CD4-positive, alpha-beta T cell treated with Interleukin-6 at 100 ng/mL for 8 hours (primary cell): ENCODE measurements around the gene TXLNG.

Experiments used
- DNase-seq: peaks from one replicate; pipeline ENCODE4 v3.0.0-alpha.2; 2020; ENCODE audit warnings: mixed read lengths, low spot score

Gene TXLNG

DNA sequence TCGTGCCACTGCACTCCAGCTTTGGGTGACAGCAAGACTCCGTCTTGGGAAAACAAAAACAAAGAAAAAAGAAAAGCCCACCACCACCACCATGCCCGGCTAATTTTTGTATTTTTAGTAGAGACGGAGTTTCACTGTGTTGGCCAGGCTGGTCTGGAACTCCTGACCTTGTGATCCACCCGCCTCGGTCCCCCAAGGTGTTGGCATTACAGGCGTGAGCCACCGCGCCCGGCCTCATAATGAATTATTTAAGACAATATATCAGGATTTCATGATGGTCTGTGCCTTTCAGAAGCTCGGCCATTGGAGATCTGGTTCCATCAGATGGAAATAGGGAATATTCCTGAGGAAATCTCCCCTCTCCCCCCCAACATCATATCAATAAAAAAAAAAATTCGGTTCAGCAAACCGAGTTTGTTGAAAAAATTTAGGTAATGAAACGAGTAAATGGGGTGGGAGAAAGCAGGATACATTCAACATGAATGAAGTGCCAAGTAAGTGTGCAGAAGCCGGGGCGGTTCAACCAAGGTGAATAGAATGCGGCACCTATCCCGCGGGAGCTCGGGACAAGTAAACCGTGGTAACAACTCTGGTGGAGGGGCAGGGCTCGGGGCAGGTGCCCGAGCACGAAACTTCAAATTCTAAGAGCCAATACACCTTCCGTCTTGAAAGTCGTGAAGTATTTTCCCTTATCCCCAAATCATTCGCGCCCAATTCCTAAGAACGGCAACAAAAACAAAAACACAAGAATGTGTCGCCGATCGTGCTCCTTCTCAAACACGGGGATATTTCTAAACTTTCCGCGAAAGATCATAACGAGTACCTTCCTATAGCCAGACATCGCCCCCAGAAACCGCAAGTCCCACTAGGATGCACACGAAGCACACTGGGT is 773 bp upstream of the TXLNG start:
- DNase-seq, result no peak

DNA sequence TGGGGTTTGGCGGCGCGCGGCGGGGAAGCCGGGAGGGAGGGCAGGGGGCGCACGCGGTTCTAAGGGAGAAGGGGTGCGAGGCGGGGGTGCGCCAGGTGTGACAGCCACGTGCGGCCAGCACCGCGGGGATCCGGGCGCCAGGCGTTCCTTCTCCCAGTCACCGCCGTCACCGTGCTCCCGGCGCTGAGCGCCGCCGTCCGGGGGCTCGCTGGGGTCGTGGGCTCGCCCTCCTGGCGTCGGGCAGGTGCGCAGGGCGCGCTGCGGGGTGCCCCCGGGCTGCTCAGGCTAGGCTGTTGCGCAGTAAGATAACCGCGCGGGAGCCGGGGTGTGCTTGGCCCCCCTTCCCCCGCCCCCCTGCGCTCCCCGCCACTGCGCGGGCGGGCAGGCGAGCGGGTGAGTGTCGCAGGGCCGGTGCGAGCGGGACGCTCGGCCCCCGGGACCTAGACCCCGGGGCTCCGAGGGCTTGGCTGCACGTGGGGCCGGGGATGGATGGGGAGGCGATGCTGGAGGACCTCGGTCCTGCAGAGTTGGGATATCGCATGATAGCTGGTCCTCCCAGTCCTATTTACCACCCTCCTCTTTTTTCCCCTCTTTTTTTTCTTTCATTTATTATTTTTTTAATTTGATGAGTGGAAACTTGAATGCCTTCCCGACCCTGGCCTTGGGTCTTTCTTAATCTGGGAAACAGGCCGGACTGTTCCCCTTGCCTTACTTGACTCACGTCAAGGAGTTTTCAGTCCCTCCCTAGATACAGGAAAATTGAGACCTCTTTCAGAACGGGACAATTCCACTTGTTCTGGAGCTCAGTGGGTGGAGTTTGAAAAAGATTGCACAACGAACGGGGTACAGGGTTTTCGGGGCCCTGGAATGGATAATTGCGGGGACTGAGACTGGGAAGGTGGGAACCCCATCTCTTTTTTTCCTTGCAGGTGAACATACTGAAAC is 797 bp downstream of the TXLNG start:
- peak; percentile 20 for DNase-seq

DNA sequence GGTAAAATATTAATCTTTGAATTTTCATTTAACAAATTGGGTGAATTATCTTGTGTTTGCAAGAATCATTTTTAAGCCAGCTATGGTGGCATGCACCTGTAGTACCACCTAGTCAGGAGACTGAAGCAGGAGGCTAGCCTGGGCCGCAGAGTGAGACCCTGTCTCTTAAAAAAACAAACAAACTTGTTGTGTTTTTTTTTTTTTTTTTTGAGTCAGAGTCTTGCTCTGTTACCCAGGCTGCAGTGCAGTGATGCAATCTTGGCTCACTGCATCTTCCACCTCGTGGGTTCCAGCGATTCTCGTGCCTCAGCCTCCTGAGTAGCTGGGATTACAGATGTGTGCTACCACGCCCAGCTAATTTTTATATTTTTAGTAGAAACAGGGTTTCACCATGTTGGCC is 2.2 kb downstream of the TXLNG start:
- DNase-seq, result no peak

GRCh38 chrX:16796298-16796697 is 10.0 kb downstream of the TXLNG start:
- DNase-seq, result no peak

DNA sequence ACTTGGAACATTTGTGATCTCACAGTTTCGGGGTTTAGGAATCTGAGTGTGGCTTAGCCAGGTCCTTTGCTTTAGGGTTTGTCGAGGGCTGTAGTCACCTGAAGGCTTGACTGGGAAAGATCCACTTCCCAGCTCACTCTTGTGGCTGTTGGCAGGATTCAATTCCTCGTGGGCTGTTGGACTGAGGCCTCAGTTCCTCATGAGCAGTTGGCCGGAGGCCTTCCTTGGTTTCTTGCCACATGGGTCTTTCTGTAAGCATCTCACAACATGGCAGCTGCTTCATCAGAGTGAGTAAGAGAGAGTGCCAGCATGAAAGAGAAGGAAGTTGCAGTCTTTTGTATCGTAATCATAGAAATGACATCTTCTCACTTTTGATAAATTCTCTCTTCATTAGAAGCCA is 11.1 kb downstream of the TXLNG start:
- no peak for DNase-seq

DNA sequence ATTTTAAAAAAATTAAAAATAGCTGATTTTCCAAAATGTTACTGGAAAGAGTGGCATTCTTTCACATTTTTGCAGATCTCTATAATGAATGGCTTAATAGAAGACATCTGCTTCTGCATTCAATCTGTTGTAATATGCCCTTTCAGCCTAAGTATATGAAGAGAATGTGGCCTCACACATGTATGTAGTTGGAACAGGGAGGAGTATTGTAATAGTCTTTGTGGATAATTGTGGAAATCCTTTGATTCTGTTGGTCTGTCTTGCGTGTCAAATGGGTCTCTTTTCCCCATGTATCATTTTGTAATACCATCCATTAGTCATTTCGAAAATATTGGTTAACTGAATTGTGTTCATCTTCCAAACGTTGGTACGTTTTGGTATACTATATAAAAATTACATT is 11.6 kb downstream of the TXLNG start:
- DNase-seq, result no peak

DNA sequence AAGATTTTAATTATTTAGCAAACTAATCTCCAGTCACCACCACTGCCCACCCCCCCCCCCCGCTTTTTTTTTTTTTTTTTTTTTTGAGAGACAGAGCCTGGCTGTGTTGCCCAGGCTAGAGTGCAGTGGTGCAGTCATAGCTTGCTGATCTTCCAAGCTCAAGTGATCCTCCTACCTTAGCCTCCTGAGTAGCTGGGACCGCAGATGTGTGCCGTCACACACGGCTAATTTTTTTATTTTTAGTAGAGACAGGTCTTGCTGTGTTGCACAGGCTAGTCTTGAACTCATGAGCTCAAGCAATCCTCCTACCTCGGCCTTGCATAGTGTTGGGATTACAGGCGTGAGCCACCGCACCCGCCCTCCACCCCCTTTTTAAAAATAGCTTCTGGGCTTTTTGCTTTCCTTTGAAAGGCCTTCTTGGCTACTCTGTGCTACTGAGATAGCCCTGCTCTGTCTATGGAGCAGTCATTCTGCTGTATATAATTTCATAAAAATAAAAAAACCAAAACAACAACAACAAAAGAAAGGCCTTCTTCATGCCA is 18.7 kb downstream of the TXLNG start:
- DNase-seq, result no peak

GRCh38 chrX:16807548-16807947 is 21.3 kb downstream of the TXLNG start:
- no peak for DNase-seq

DNA sequence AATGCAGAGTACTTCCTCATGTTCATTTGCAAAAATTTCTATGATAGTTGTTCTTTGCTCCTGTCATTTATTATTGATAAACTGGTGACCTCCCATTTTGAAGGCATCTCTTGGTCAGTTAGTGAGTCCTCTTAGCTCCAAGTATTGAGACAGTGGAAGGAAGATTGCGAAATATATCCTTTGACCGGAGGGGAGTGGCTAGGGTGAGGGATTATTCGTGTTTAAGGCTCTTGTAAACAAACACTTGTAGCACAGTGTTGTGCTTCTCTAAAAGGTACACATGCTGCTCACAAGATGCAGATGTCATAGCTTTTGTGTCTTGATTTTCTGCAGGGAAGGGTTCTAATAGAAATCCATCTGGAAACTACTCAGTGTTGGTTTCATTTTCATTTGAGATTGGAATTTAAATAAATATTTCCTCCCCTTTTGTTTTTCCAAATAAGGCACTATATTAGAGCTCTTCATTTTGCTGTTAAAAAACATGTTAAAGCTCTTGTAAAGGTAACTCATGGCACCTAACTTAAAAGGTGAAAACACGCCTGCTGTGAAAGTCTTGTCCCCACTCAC is 21.8 kb downstream of the TXLNG start:
- no peak for DNase-seq

DNA sequence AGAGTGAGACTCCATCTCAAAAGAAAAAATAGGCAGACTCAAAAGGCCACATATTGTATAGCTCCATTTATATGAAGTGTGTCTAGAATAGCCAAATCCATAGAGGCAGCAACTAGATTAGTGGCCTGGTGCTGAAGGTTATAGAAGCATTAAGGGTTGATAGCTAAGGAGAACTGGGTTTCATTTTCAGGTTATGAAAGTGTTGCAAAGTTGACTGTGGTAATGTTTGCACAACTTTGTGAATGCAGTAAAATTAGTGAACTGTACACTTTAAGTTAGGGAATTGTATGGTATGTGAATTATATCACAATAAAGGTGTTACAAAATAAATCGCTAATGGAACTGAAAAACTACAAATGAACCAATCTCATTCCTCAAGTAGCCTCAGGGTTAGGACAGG is 28.3 kb downstream of the TXLNG start:
- no peak for DNase-seq

- DNase-seq, result no peak
Measured at GRCh38 chrX:16819634-16820033, 33.4 kb downstream of the TXLNG start.

DNA sequence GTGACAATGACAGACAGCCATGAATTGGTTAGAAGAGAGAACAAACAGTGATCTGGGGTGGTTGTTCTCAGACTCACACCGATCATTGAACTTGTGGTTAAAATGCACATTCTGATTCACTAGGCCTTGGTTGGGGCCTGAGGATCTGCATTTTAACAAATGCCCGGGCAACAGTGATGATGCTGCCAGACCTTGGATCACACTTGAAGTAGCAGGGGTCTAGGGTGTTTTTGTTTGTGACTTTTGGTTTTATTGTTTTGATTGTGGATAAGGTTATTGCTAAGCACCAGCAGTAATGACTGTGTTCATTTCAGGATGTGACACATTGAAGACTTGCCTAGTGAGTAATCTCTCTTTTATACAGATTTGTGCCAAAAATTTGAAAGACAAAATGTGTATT is 36.5 kb downstream of the TXLNG start:
- DNase-seq, result no peak

DNA sequence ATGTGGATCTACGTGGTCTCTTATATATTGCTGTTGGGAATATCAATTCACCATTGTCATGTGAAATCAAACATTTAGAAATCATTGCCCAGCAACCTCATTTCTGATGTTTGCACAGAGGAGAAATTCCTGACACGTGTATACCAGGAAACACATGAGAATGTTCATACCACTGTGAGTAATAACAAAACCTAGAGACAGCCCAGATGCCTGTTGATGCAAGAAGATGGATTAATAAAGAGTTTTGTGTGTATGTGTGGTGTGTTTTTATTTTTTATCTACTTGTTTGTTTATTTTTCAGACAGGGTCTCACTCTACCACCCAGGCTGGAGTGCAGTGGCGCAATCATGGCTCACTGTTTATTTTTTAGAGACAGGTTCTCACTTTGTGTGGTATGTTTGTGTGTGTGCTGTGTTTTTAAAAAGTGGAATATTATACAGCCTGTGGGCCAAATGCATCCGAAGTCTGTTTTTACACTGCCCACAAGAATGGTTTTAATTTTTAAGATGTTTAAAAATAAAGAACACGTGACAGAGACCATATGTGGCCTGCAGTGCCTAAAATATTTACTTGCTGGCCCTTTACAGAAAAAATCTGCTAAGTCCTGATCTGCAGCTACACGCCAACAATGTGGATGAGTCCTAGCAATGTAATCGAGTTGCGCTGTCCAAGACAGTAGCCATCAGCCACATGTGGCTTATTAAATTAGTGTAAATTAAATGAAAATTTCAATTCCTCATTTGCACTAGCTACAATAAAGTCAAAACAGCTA is 39.2 kb downstream of the TXLNG start:
- DNase-seq, result no peak

DNA sequence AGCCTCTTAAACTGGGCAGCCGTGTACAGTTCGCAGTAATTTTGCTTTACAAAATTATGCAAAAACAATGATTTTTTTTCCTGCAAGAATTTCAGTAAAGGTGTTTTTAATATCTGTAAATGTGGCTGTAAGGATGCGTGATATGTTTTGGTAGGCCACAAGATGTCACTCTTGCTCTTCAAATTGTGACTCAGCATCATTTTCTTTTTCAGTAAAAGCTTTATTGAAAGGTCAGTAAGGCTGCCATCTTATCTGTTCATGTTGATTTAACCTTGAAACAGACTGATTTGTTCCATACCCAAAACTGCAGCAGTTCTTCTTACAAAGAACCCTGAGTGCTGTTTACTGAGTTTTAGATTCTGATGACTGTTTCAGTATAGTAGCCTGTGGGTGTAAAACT is 39.9 kb downstream of the TXLNG start:
- DNase-seq, result peak; percentile 6

DNA sequence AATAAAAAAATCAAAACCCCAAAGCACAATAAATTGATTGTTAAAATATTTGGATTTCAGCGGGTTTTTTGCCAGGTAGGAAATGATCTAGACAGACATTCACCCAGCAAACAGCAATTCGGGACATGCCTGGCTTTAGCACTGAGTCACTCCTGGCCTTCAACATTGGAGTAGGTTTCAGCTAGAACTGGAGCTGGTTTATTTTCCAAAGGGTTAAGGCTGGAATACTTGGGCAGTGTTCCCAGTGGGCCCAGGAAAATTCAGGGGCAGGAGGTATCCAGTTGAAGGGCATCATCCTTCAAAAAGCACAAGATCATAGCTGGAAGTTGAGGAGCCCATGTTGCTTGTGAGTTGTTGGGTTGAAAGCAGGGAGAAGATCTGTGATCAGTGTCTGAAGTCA is 41.0 kb downstream of the TXLNG start:
- no peak for DNase-seq

DNA sequence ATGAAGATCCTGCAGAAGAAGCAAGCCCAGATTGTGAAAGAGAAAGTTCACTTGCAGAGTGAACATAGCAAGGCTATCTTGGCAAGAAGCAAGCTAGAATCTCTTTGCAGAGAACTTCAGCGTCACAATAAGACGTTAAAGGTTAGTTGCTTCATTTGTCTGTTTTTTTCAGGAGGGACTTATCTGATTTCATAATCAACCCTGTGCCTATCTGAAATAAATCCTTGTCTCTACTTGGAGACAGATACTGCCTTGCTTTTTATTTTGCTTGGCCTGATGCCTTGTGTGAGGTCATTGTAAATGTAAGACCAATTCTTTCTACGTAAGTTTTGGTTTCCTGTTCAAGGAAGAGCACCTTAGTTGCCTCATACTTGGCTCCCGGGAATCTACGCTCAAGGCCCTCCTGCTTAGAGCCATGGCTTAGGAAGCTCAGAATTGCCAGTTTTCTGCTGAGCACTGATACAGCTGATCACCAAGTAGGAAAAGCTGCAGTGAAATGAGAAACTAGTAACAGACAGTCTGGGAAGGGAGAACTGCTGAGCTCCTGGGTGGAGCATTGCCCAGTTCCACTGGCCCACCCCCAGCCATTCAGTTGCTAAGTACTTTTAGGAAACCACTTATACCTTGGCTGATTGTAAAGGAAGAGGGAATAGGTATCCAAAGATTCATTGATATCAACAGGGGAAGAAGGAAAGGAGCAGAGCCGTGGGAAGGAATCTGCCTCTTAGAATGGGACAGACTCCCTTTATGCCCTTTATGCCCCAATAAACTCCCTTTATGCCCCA is 42.0 kb downstream of the TXLNG start:
- DNase-seq, result no peak

DNA sequence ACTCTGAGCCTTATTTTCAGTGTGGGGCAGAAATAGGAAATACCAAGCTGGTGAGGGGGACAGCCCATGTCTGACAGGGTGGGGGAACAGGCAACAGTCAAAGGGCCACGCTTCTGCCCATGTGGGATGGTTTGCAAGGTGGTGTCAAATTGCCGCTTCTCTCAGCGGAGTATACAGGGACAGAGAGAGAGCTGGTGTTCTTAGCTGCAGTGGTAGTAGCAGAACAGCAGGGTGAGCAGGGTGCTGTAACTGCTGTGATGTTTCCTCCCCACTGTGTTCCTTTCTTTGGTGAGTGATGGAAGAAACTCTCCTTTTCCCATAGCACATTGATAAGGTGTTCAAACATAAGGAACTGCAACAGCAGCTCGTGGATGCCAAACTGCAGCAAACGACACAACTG is 46.0 kb downstream of the TXLNG start:
- DNase-seq, result no peak

- no peak for DNase-seq
Measured at GRCh38 chrX:16834806-16835205, 48.5 kb downstream of the TXLNG start.

- no peak for DNase-seq
Measured at GRCh38 chrX:16836371-16836770, 50.1 kb downstream of the TXLNG start.

DNA sequence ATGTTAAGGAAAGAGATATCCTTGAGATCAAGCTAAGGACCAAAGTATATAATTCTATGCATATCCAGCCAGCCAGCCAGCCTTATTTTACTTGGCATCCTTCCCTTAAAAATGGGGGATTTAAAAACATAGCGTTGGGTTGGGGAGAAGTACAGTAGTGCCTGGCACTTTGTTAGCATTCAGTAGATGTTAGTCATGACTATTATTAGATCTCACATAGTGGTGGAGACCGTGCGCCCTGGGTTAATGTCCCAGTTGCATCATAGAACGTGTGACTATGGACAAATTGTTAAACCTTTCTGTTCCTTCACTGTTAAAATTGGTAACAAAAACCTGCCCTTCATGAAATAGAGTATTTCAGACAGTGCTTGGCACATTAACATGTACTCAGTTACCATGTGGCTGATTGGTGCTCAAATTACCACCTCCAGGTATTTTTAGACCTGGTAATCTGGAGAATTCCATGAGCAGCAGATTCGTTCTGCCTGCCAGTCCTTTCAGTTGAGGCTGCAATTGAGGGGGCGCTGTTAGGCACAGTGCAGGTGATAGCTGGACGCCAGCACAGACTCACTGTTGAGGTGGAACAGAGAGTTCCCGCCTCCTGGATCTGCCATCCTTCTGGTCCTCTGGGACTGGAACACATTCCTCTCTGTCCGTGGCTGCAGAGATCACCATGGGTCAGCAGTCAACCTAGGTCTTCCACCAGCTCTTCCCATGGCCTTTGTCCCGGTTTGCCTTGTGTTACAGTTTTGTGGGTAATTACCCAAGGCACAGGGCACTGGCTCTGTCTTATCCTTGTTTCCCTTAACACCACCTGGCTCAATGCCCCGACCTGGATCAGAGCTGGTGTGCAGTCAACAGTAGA is 52.2 kb downstream of the TXLNG start:
- no peak for DNase-seq
